OCI-M2 (cell line): Measurements from ENCODE around the gene POLR2F.
"Not testable (repeated sequence)": the region's sequence is repeated elsewhere in the genome, so short reads cannot be mapped to it uniquely, and the experiment has no call there.

Experiments used
- DNase-seq: peaks from one replicate; lab custom pipeline; 2025; ENCODE audit not compliant: unreplicated experiment; lab: John Stamatoyannopoulos, UW

The POLR2F gene

DNA sequence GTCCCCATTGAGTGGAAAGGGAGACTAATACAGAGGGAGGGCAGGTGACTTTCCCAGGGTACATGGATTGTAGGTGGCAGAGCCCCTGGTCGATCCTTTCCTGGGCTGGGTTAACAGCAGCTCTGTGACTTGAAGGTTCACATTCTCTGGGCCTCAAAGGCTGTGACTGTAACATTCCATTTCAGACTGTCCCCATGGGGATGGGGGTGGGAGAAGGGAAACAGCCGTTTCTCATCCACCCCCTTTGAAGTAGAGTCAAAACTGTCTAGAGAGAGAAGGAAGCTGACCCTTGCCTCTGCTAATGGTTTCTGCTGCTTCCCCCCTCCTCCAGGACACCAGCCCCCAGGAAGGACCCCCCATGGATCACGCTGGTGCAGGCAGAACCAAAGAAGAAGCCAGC lies 28.2 kb upstream of the POLR2F start:
- no peak for DNase-seq

DNA sequence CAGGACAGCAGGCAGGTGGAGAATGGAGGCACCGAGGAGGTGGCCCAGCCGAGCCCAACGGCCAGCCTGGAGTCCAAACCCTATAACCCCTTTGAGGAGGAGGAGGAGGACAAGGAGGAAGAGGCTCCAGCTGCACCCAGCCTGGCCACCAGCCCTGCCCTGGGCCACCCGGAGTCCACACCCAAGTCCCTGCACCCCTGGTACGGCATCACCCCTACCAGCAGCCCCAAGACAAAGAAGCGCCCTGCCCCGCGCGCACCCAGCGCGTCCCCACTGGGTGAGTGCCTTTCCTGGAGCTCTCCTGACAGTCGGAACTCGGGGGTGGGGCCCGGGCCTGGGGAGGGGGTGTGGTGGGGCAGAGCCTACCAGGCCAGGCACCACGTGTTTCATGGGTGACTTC lies 27.7 kb upstream of the POLR2F start:
- DNase-seq = no peak

DNA sequence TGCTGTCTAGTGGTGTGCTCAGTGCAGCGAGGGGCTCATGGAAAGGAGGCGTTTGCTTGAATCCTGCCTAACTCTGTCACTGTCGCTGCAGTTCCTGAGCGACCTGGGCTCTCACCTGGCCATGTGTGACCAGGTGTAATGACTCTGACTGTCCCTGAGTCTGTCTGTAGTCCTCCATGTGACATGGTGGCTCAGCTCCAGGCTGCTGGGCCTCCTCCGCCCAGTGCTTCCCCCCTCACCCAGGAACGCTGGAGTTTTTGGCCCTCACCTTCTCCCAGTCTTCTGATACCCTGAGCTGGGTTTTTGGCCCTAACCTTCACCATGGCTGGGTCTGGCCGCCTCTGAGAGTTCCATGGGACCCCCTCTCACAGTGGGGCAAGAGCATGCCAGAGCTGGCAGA lies 27.1 kb upstream of the POLR2F start:
- DNase-seq = no peak

DNA sequence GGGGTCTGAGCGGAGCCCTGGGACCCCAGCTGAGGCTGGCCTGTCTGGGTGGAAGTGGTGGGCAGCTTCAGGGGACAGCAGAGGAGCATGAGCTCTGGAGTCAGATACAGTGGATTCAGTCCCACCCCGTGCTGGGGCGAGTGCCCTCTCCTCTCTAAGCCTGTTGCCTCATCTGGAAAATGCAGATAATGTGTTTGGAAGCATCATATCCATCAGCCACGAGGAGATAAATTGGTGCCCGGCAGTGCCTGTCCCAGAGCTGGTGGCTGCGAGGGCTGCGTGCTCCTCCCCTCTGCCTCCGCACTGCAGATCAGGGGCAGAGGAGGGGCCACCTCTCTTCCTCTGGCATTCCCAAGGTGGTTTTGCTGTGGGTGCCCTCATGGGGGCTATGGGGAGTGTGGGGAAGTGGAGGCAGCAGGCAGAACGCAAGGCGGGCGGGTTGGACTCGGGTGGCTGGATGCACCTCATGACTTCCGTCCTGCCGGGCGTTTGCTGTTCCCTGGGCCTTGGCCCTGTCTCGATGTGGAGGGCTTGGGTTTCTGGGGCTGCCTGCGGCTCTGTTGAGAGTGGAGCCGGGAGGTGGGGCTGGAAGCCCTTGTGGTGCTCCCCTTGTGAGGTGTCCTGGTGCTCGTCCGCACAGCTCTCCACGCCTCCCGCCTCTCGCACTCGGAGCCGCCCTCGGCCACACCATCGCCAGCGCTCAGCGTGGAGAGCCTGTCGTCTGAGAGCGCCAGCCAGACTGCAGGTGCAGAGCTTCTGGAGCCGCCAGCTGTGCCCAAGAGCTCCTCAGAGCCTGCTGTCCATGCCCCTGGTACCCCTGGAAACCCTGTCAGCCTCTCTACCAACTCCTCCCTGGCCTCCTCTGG lies 26.5 kb upstream of the POLR2F start:
- no peak for DNase-seq

DNA sequence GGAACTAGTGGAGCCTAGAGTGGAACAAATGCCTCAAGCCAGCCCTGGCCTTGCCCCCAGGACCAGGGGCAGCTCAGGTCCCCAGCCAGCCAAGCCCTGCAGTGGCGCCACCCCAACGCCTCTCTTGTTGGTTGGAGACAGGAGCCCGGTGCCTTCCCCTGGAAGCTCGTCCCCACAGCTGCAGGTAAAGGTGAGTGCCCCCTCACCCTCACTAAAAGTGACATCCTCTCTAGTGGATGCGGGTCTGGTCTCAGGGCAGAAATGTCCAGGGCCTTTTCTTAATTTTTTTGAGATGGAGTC lies 25.9 kb upstream of the POLR2F start:
- no peak for DNase-seq

DNA sequence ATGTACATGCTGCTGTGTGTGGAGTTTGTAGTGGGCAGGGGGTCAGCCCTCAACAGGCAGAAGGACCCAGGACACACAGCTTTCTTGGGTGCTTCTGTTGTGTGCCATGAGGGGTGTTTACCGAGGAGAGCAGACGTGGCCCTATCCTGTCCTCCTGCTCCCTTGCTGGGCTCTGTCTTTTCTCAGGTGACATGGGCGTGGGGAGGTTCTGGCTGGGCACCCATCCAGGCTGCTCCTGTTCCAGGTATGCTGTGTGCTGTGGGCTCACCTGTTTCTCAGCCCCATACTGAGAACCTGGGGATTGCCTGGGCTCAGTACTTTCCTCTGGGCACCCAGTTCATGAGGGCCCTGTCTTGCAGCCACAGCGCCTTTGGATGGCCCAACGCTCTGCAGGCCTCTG lies 24.1 kb upstream of the POLR2F start:
- DNase-seq = no peak

DNA sequence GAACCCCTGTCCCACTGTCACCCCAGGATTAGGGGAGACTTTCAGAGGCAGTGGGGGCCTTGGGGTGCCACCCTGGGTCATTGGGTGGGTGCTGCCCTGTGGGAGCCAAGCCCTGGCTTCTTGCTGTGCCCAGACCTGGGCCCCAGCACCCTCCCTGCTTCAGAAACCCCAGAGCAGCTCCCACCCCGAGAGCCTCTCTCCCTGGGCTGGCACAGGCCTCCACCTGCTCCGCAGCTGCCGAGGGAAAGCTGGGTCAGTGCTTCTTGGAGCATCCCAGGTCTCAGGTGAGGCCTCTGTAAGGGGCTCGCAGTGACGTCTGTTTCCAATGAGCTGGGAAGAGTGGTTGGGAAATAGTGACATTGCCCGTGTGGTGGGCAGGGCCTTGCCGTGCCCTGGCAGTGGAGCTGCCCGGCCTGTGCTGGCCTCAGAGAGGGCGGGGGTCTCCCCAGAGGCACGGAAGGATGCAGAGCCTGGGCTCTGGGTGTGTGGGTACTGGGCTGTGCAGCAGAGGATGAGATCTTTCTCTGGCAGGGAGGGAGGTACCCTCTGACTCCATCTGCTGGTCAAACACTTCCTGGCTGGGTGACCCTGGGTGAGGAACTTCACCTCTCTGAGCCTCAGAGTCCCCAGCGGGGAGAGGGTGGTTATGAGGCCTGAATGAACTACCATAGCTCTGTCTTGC lies 23.1 kb upstream of the POLR2F start:
- DNase-seq = no peak

DNA sequence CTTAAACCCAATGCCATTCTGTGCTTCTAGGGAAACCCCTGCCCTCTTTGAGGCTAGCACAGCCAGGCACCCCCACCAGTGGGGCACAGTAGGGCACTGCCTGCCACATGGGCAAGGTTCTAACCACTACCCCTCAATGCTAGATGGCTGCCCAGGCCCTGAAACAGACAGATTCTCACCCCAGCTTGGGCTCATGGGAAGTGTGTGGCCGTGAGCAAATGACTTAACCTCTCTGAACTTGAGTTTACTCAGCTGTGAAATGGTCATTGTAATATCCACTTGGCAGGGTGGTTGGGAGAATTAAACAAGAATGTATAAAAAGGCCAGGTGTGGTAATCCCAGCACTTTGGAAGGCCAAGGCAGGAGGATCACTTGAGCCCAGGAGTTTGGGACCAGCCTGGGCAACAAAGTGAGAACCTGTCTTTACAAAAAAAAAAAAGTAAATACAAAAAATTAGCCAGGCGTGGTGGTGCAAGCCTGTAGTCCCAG lies 22.5 kb upstream of the POLR2F start:
- DNase-seq = no peak

DNA sequence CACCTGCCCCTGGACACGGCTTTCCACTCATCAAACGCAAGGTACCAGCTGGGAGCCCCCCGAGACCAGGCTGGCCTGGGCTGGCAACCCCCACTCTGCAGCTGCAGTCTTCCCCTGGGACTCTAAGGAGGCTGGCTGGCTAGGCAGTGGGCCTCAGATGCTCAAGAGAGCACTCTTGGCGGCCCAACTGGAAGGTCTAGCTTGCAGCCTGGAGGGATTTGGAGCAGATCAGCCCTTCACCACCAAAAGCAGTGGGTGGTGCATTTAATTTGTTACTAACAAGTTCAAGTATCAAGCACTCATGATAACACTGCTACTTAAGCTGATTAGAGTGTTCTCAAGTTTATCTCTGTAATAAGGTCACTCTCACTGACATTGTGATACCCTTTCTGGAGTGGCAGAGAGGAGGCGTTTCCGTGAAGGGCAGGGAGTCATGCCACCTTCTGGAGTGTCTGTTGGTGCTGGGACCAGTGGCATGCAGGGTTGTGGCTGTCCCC lies 21.6 kb upstream of the POLR2F start:
- no peak for DNase-seq

DNA sequence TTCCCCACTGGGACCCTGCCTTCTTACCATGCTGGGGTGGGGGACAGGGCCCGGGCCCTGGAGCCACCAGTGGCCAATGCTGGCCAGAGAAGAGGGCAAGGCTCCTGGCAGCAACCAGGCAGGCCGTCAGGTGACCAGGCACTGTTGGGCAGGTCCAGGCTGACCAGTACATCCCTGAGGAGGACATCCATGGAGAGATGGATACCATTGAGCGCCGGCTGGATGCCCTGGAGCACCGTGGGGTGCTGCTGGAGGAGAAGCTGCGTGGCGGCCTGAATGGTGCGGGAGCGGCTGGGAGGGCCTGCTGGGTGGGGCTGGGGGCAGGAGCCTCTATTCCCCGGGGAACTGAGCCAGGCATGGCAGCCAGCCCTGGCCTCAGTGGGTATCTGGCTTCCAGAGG lies 21.1 kb upstream of the POLR2F start:
- DNase-seq = no peak

DNA sequence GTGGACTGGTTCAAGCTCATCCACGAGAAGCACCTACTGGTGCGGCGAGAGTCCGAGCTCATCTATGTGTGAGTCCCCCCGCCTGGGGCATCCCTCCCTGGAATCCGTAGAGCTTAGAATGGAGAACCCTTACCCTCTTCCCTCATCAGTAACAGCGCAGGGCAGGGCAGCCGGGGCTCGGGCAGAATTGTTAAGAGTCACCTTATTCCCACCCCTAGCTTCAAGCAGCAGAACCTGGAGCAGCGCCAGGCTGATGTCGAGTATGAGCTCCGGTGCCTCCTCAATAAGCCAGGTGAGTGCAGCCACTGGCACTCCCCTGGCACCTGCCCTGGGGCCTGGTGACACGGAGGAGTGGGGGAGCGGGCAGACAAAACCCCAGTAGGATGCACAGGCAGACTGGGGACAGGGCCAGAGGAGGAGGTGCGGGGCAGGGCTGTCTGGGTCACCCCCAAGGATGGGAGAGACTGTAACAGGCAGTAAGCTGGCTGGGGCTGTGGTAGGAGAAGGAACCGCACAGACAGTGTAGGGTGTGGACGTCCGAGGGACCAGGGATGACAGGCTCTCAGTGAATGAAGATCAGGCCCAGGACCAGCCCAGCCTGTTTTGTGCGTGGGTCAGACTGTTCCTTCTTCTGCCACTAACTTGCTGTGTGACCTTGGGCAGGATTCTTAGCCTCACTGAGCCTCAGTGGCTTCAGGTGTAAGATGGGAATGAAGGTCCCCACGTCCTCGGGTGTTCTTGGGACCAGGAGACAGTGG lies 20.5 kb upstream of the POLR2F start:
- no peak for DNase-seq

DNA sequence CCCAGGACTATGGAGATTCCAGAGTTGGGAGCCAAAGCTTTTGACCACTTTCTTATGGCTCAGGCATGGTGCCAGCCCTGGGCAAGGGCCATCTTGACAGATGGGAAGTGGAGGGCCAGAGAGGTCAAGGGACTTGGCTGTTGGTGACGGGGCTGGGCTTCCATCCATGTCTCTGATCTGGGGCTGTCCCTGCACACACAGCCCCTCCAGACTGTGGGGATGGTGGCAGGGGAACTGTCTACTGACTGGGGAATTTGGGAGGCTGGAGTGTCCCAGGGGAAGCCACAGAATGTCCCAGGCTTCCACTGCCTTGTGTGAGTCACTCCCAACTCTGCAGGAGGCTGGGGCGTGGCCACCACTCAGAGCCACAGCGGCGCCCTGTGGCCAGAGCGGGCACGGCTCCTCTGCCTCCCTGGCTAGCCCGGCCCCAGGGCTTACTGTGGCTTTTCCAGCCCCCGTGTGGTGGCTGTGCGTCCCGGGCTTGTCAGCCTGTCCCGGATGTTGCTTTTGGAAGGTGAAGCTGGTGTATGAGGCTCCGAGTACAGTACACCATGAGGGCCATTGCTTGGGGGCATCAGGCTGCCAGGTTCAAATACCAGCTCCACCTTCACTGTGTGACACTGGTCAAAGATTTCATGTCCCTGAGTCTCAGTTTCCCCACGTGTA lies 19.7 kb upstream of the POLR2F start:
- DNase-seq = peak; percentile 63

DNA sequence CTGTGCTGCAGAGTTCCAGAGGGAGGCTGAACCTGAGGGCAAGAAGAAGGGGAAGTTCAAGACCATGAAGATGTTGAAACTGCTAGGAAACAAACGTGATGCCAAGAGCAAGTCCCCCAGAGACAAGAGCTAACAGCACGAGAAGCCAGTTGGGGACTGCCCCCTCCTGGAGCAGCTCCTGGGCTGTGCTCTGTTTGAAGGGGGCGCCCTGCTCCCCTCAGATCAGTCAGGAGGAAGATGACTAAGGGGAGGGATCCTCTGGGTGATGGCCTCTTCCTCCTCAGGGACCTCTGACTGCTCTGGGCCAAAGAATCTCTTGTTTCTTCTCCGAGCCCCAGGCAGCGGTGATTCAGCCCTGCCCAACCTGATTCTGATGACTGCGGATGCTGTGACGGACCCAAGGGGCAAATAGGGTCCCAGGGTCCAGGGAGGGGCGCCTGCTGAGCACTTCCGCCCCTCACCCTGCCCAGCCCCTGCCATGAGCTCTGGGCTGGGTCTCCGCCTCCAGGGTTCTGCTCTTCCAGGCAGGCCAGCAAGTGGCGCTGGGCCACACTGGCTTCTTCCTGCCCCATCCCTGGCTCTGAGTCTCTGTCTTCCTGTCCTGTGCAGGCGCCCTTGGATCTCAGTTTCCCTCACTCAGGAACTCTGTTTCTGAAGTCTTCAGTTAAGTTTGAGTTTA lies 12.7 kb upstream of the POLR2F start:
- no peak for DNase-seq

DNA sequence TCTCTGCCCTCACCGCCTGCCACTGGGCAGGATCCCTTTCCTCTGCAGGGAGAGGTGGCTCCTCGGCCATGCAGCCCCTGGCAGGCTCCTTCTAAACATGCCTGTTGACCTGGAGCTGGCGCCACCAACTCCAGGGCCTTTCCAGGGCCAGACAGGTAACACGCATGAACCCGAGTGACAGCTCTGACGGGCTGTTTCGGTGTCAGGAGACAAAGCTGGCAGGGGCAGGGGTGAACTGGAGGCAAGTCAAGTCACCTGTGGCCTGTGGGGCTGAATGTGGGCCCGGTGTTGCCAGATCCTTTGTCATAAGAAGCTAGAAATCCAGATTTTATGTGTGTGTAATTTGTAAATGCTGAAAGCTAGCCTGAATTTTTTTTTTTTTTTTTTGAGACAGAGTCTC lies 11.4 kb upstream of the POLR2F start:
- no peak for DNase-seq

DNA sequence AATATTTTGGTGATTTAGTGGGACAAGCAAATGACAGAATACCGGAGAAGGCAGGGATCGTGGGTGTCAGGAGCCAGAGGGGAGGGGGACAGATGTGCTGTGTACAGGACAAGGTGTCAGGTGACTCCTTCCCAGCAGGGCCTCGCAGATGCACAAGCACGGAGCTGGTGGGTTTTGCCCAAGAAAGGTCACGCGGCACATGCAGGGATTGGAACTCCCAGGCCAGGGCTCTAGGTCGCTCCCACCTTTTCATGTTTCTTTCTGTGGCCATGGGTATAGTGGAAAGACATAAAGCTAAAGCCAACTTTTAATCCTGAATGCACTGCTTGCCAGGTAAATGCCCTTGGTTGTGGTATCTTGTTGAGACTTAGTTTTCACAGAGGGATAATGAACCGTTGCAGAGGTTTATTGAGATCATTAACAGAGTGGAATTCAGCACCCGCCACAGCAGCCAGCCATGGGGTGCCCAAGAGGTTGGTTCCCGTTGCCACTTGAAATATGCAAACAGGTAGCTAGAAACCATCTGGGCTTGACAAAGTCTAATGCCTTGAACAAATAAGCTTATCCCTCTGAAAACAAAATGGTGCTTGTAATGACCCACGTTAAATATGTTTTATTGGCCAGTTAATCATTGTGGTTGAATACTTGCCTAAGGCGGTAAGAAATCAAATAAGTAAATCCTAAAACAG lies 10.2 kb upstream of the POLR2F start:
- DNase-seq = no peak

DNA sequence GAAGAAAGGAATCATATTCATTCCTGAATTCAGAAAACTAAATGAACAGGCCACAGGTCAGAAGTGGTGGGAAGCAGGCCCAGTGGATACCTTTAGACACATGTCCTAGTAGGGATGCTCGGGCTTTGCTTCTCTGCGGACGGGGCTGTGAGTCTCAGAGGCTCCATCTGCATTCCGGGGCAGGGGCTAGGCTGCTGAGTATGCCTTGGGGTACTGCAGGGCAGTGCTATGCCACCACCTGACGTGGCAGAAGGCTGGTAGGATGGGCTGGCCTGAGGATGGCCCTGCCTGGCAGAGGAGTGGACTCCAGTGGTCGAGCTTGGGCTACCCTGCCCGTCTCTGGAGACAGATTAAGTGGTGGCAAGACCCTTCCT lies 9.7 kb upstream of the POLR2F start:
- no peak for DNase-seq

DNA sequence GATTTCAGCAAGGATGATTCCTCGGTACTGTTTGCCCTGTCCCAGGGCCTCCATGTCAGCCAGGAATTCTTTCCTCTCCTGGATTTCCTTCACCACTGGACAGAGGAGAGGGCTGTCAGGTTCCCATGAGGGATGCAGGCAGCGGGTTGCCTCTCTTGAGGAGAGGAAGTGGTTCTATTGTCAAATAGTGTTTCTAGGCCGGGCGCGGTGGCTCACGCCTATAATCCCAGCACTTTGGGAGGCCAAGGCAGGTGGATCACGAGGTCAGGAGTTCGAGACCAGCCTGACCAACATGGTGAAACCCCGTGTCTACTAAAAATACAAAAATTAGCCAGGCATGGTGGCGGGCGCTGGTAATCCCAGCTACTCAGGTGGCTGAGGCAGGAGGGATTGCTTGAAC lies 9.1 kb upstream of the POLR2F start:
- DNase-seq = not testable (repeated sequence)

DNA sequence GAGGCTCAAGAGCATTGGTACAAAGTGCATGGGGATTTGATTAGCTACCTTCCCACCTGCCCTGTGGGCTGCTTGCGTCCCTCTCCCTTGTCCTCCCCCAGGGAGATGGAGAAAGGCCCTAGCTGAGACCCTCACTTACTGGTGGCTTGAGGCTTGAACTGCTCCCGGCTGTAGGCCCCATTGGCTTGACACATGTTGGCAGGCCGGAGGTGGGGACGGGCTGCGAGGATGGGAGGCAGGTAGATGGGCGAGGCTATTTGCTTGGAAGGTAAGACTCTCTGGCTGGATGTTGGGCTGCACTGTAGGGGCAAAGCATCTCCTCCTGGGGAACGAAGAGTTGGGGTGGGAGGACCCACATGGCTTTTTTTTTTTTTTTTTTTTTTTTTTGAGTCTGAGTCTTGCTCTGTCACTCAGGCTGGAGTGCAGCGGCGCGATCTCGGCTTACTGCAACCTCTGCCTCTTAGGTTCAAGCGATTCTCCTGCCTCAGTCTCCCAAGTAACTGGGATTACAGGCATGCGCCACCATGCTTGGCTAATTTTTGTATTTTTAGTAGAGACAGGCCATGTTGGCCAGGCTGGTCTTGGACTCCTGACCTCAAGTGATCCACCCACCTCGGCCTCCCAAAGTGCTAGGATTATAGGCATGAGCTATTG lies 6.2 kb upstream of the POLR2F start:
- not testable (repeated sequence) for DNase-seq

DNA sequence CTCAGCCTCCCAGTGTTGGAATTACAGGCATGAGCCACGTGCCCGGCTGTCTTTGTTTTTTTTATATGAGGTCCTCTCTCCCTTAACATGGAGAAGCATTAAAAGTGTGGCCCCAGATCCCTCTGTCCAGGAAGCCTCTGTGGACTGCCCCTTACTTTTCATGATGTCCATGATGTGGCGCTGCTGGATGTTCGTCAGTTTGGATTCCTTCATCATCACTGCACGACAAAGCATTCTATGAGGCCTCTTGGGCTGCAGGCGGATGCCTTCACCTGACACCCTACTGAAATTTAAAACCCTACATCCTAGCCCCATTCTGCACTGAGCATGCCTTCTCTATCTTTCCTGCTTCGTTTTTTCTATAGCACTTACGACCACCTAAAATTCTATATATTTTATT lies 2.2 kb upstream of the POLR2F start:
- no peak for DNase-seq

DNA sequence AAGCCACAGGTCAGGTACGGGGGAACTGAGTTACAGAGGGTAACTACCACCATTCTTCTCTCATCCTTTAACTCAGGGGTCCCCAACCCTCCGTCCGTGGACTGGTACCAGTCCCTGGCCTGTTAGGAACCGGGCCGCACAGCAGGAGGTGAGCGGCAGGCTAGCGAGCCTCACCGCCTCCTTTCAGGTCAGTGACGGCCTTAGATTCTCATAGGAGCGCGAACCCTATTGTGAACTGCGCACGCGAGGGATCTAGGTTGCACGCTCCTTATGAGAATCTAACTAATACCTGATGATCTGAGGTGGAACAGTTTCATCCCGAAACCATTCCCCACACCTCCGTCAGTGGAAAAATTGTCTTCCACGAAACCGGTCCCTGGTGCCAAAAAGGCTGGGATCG lies 870 bp upstream of the POLR2F start:
- DNase-seq = not testable (repeated sequence)
